H1 (cell line): ENCODE results near the gene NOS1AP. TPM values are rescaled to one million over a fixed set of nuclear protein-coding genes. Genes with fewer than 3 reads are reported as not detected.

Source experiments
- CTCF ChIA-PET: fragments of 300-600 bp; sonication (Branson Sonifier 250); formaldehyde crosslinking; loops from one replicate; lab custom pipeline; 2021; ENCODE audit not compliant: partially characterized antibody; lab: Charles Lee
- POLR2A ChIA-PET: fragments of 300-600 bp; sonication (Branson Sonifier 250); formaldehyde crosslinking; loops from one replicate; lab custom pipeline; 2021; ENCODE audit warnings: inconsistent platforms; ENCODE audit not compliant: partially characterized antibody; lab: Charles Lee
- DNase-seq, 2 experiments: peaks; one replicate each; pipeline versions ENCODE4 v3.0.0 to v3.0.0-alpha.2; 2010 to 2022; ENCODE audit warnings: low spot score in 2 of 2, low read depth in 1 of 2, mixed read lengths in 1 of 2
- FAIRE-seq: peaks from 2 replicates; lab custom pipeline; 2011; peaks lifted over from hg19 to GRCh38; lab: Jason Lieb, UNC
- H2AFZ ChIP-seq: 2 replicates; pipeline ENCODE4 v1.8.1; 2012; ENCODE audit warnings: low read length, inconsistent platforms
- H2AK5ac ChIP-seq: 2 replicates; pipeline ENCODE4 v1.6.1; 2013; ENCODE audit warnings: low read depth, low read length
- H2BK120ac ChIP-seq: replicated peaks from 2 replicates; pipeline ENCODE3; 2013; ENCODE audit warnings: low read depth, low read length, inconsistent platforms
- H2BK12ac ChIP-seq: 2 replicates; pipeline ENCODE4 v1.6.1; 2013; ENCODE audit warnings: low read depth, low read length
- H2BK15ac ChIP-seq: 2 replicates; pipeline ENCODE4 v1.6.1; 2013; ENCODE audit warnings: low read length
- H2BK20ac ChIP-seq: 2 replicates; pipeline ENCODE4 v1.6.1; 2013; ENCODE audit warnings: low read length
- H2BK5ac ChIP-seq: 2 replicates; pipeline ENCODE4 v1.6.1; 2013; ENCODE audit warnings: low read depth, low read length
- H3K14ac ChIP-seq: 2 replicates; pipeline ENCODE4 v1.6.1; 2013; ENCODE audit warnings: inconsistent platforms; ENCODE audit not compliant: insufficient read length
- H3K18ac ChIP-seq: 2 replicates; pipeline ENCODE4 v1.6.1; 2013; ENCODE audit warnings: low read length; ENCODE audit errors: extremely low read depth
- H3K23ac ChIP-seq: 2 replicates; pipeline ENCODE4 v1.6.1; 2013; ENCODE audit warnings: inconsistent platforms; ENCODE audit not compliant: insufficient read length
- H3K23me2 ChIP-seq: 2 replicates; pipeline ENCODE4 v1.6.1; 2013; ENCODE audit warnings: low read depth, low read length
- H3K27ac ChIP-seq: 2 replicates; pipeline ENCODE4 v1.6.1; 2011; ENCODE audit warnings: low read depth, low read length, inconsistent platforms
- H3K27me3 ChIP-seq, 4 experiments: replicated peaks in 1 of 4; 1 replicate in 1 of 4; 2 replicates in 3 of 4; pipeline versions ENCODE4 v1.6.1 to v1.8.1; 2011 to 2013; ENCODE audit warnings: low read length in 3 of 4, mild to moderate bottlenecking in 3 of 4, inconsistent platforms in 2 of 4, mixed read lengths in 2 of 4, moderate library complexity in 1 of 4; ENCODE audit not compliant: control insufficient read depth in 3 of 4, insufficient read depth in 3 of 4; ENCODE audit errors: extremely low read depth in 1 of 4
- H3K36me3 ChIP-seq, 4 experiments: 2 replicates each; pipeline versions ENCODE4 v1.6.1 to v1.8.1; 2011 to 2013; ENCODE audit warnings: mild to moderate bottlenecking in 4 of 4, low read length in 3 of 4, moderate library complexity in 2 of 4, control low read depth in 1 of 4, inconsistent platforms in 1 of 4; ENCODE audit not compliant: insufficient read depth in 4 of 4, control insufficient read depth in 2 of 4
- H3K4ac ChIP-seq: replicated peaks from 2 replicates; pipeline ENCODE3; 2013; ENCODE audit warnings: low read length, low read depth, mixed read lengths, inconsistent platforms; ENCODE audit not compliant: insufficient read length
- H3K4me1 ChIP-seq, 4 experiments: replicated peaks in 1 of 4; 1 replicate in 1 of 4; 2 replicates in 3 of 4; pipeline versions ENCODE4 v1.6.1 to v1.8.1; 2011 to 2013; ENCODE audit warnings: low read length in 3 of 4, inconsistent platforms in 2 of 4, mixed read lengths in 1 of 4; ENCODE audit not compliant: insufficient read depth in 4 of 4, control insufficient read depth in 3 of 4
- H3K4me2 ChIP-seq, 2 experiments: 2 replicates each; pipeline versions ENCODE4 v1.6.1 to v1.8.1; 2011 to 2013; ENCODE audit warnings: low read depth in 2 of 2, low read length in 2 of 2, control low read depth in 1 of 2, inconsistent platforms in 1 of 2, mild to moderate bottlenecking in 1 of 2; ENCODE audit not compliant: insufficient read depth in 1 of 2
- H3K4me3 ChIP-seq, 4 experiments: fragments of 200-600, 300-600 bp in 1 of 4; sonication (generic), shearing (Covaris generic), sonication (Bioruptor Twin) in 1 of 4; 2 replicates each; pipeline versions ENCODE4 v1.5.1 to v1.8.1; 2011 to 2016; ENCODE audit warnings: low read length in 4 of 4, low read depth in 3 of 4, control low read depth in 2 of 4, inconsistent platforms in 2 of 4, mild to moderate bottlenecking in 2 of 4, mixed read lengths in 1 of 4, moderate library complexity in 1 of 4; ENCODE audit not compliant: insufficient read depth in 2 of 4; ENCODE audit errors: extremely low read depth in 1 of 4
- H3K56ac ChIP-seq: replicated peaks from 2 replicates; pipeline ENCODE3; 2013; ENCODE audit warnings: low read depth, mild to moderate bottlenecking, mixed read lengths, low read length, inconsistent platforms; ENCODE audit not compliant: insufficient read length
- H3K79me1 ChIP-seq: 2 replicates; pipeline ENCODE4 v1.6.1; 2013; ENCODE audit warnings: low read depth, low read length, control low read depth
- H3K79me2 ChIP-seq, 2 experiments: 2 replicates each; pipeline versions ENCODE4 v1.6.1 to v1.8.1; 2012 to 2013; ENCODE audit warnings: low read length in 2 of 2, mild to moderate bottlenecking in 2 of 2, inconsistent platforms in 1 of 2; ENCODE audit not compliant: insufficient read depth in 2 of 2, control insufficient read depth in 1 of 2
- H3K9ac ChIP-seq, 4 experiments: replicated peaks in 1 of 4; 1 replicate in 1 of 4; 2 replicates in 3 of 4; pipeline versions ENCODE4 v1.6.1 to v1.8.1; 2011 to 2013; ENCODE audit warnings: low read depth in 3 of 4, low read length in 3 of 4, control low read depth in 2 of 4, mild to moderate bottlenecking in 2 of 4, moderate library complexity in 2 of 4, inconsistent platforms in 1 of 4; ENCODE audit errors: extremely low read depth in 1 of 4
- H3K9me3 ChIP-seq, 2 experiments: 2 replicates each; pipeline versions ENCODE4 v1.6.1 to v1.8.1; 2012 to 2013; ENCODE audit warnings: mild to moderate bottlenecking in 2 of 2, moderate library complexity in 2 of 2, control low read depth in 1 of 2, inconsistent platforms in 1 of 2, low read depth in 1 of 2, low read length in 1 of 2, mixed read lengths in 1 of 2; ENCODE audit not compliant: insufficient read depth in 2 of 2
- H4K20me1 ChIP-seq, 2 experiments: replicated peaks in 1 of 2; 2 replicates each; pipeline versions ENCODE3 to v1.8.1; 2011 to 2013; ENCODE audit warnings: inconsistent platforms in 2 of 2, low read length in 2 of 2, mild to moderate bottlenecking in 1 of 2; ENCODE audit not compliant: insufficient read depth in 2 of 2, control insufficient read depth in 1 of 2
- H4K5ac ChIP-seq: 2 replicates; pipeline ENCODE4 v1.6.1; 2013; ENCODE audit warnings: low read length, low read depth, mixed read lengths, inconsistent platforms; ENCODE audit not compliant: insufficient read length
- H4K8ac ChIP-seq: 2 replicates; pipeline ENCODE4 v1.8.0; 2013; ENCODE audit warnings: mild to moderate bottlenecking, moderate library complexity, low read length, inconsistent platforms; ENCODE audit not compliant: insufficient read depth; ENCODE audit errors: extremely low read depth
- H4K91ac ChIP-seq: replicated peaks from 2 replicates; pipeline ENCODE3; 2013; ENCODE audit warnings: low read length, mixed read lengths, inconsistent platforms; ENCODE audit not compliant: insufficient read length
- WGBS, 2 experiments: shearing (Covaris generic) in 1 of 2; methylation state at CpG; one replicate each; pipeline versions ENCODE4 v1.1.6 to v1.1.7; 2013 to 2015; ENCODE audit warnings: low lambda C conversion rate in 2 of 2, mixed read lengths in 2 of 2, inconsistent platforms in 1 of 2, low coverage in 1 of 2, missing lambda C conversion rate in 1 of 2; ENCODE audit not compliant: insufficient replicate concordance in 2 of 2, insufficient coverage in 1 of 2, insufficient read length in 1 of 2; ENCODE audit errors: extremely low coverage in 1 of 2, missing lambda C conversion rate in 1 of 2; 5-methylcytosine and 5-hydroxymethylcytosine counted together
- polyA plus RNA-seq, 7 experiments: library from polyadenylated mRNA; depleted of rRNA in 3 of 7; stranded (reverse) in 5 of 7; unstranded in 2 of 7; fragments of >200 nt in 5 of 7; fragments of 200-250 nt in 2 of 7; gene quantifications; 1 replicate in 5 of 7; 2 replicates in 1 of 7; 4 replicates in 1 of 7; pipeline versions ENCODE4 v1.2.1 to v1.2.3, GENCODE V29; 2011 to 2013; ENCODE audit warnings: missing spikeins in 2 of 7, mixed read lengths in 2 of 7
- total RNA-seq: library from RNA; stranded (reverse); fragmentation: NEBNext Ultra II Directional; extraction: Animal tissue kit (Norgen Biotek cat#: 25700); gene quantifications from 2 replicates; pipeline ENCODE4 v1.2.1, GENCODE V29; 2021

Gene NOS1AP
- total and polyA plus RNA-seq, 2 of the 8 experiments (the other 6 are each of a cell fraction or from before 2014, with no cell fraction given): 2.4 to 12.1 TPM

GRCh38 chr1:162113419-162113818 lies 43.9 kb downstream of the NOS1AP start:
- Histone ChIP-seq H3K23me2 (no peaks in the 10 kb centered on the region), H2BK15ac (no peak overlapping the region), H3K14ac (no peak overlapping the region), H3K79me2 (peaks cover 0 to 20% of the 10 kb centered on the region in 2 experiments; a peak in 1 of 4 replicates), H2BK12ac (no peak overlapping the region), H3K79me1 (no peaks in the 10 kb centered on the region), H3K4ac (no peak overlapping the region), H3K4me1 (no peaks in the 10 kb centered on the region), H3K9ac (no peak overlapping the region), H3K18ac (no peak overlapping the region), H3K4me2 (no peak overlapping the region), H4K20me1 (peaks cover 2% of the 10 kb centered on the region in 2 experiments), H4K91ac (no peak overlapping the region), H3K56ac (no peak overlapping the region), H2BK20ac (no peak overlapping the region), H3K4me3 (no peak overlapping the region), H3K9me3 (no peaks in the 10 kb centered on the region), H3K23ac (no peak overlapping the region), H3K27ac (no peak overlapping the region), H3K27me3 (no peaks in the 10 kb centered on the region; a peak in 1 of 7 replicates), H4K8ac (no peak overlapping the region), H2AFZ (no peak overlapping the region), H2AK5ac (no peak overlapping the region), H2BK5ac (no peak overlapping the region), H3K36me3 (no peaks in the 10 kb centered on the region), H2BK120ac (no peak overlapping the region), H4K5ac (no peak overlapping the region)
- no peak for DNase-seq
- ChIA-PET POLR2A (no interaction called here), CTCF (no interaction called here)
- 86% methylated on average over 6 of the region's 6 CpGs; no CpG with 5 or more reads in 1 of the 2 experiments for WGBS, 2 experiments
- FAIRE-seq: no peak
